NK-92 (cell line): ENCODE results near the gene NUBPL.
"Not testable (repeated sequence)": the region's sequence is repeated elsewhere in the genome, so short reads cannot be mapped to it uniquely, and the experiment has no call there.

Experiments used
- DNase-seq: peaks from one replicate; lab custom pipeline; 2025; ENCODE audit not compliant: unreplicated experiment; lab: John Stamatoyannopoulos, UW

The NUBPL gene

DNA sequence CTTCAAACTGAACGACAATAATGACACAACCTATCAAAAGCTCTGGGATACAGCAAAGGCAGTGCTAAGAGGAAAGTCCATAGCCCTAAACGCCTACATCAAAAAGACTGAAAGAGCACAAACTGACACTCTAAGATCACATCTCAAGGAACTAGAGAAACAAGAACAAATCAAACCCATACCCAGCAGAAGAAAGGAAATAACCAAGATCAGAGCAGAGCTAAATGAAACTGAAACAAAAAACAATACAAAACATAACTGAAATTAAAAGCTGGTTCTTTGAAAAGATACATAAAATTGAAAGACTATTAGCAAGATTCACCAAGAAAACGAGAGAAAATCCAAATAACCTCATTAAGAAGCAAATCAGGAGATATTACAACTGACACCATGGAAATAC is 306.9 kb downstream of the NUBPL start:
- not testable (repeated sequence) for DNase-seq

DNA sequence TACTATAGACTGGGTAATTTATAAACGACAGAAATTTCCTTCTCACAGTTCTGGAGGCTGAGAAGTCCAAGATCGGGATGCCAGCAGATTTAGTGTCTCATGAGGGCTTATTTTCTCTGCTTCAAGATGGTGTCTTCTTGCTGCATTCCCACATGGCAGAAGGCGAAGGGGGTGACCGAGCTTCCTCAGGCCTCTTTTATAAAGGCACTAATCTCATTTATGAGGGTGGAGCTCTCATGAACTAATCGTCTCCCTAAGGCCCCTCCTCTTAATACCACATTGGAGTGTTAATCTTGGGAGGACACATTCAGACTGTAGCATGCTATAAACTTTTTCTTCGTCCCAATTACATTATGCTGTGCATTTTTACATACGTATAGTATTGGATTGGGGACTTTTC is 315.5 kb downstream of the NUBPL start:
- no peak for DNase-seq

DNA sequence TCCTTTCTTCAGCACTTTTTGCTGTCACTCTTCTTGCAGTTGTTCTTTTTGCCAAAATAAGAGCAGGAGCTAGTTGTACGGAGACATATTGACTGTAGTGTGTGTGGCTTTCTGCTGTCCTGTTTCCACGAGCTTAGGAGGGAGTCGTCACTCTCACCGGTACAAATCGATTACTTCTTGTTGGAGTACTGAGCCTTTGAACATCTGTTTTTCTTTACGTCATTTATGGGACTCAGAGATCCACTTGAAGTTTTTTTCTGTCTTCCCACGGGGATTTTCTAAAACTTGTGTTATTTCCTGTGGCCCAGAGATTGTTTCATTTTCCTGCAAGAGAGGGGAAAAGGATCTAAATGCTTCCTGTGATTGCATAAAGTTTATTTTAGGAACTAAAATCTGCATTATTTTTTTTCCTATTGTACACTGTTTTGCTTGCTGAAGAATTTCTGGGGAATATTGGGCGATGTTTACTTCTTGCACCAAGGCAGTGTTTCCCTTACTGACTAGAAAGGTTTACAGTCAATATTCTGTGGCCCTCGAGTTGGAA is 316.1 kb downstream of the NUBPL start:
- no peak for DNase-seq

DNA sequence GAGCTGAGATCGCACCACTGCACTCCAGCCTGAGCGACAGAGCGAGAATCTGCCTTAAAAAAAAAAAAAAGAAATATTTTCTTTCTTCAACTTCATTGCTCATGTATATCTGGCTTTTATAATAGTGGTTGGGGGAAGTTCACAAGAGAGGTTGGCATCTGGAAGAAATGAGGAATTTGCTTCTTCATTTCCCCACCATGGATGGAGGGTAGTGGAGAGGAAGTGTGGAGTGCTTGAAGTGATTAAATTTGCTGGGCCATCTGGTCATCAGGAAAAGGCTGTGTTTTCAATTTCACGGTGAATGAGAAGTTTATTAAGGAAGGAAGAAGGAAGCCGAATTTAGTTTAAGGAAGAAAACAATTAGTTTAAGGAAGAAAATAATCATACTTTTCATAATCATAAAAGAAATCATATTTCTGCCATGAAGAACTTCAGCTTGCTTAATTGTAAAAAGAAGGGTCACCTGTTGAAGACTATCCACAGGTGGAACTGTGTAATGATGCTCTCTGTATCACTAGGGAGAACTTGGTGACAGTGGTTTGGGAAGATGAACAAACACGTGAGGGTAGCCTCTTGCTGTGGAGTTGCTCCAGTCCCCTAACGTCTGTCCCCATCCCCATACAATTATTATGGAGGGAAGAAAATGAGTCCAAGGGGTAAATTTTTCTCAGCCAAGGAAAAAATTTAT is 318.6 kb downstream of the NUBPL start:
- no peak for DNase-seq

DNA sequence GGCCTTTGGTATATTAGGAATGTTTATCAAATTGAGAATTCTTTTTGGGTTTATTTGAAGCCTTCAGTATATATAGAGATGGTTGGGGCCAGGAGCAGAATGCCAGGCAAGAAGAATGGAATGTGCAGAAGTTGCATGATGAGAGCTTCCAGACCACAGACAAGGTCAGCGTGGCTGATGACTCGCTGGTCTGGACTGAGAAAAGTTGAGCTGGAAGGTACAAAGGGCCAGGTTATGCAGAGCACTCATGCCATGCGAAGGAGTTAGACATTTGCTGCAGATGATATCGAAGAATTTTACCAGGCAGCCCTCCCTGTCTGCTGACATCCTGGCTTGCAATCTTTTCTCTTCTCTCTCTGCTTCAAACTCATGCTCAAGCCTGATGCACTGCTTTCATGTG is 319.7 kb downstream of the NUBPL start:
- no peak for DNase-seq

DNA sequence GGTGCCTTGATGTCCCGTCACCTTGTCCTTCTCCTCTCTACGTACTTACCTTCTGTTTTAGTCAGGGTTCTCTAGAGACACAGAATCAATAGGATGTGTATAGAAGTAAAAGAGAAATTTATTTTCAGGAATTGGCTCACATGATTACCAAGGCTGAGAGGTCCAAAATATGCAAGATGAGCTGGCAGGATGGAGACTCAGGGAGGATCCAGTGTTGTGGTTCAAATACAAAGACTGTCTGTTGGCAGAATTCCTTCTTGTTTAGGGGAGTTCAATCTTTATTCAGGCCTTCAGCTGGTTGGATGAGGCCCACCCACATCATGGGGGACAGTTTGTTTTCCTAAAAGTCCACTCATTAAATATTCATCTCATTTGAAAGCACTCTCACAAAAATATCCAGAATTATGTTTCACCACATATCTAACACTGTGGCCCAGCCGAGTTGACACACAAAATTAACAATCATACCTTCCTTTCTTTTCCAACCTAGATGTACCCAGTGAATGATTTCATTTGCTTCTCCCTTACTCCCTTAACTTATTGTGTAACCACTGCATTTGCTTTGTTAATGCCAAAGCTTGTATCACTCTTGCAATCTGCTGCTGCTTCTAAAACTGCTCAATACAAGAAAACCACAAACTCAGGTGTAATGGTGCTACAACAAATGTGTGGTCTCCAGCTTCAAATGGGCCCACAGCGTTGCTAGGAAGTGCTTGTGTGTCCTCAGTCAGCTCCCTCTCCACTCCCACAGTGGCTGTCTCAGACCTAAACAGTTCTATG is 320.5 kb downstream of the NUBPL start:
- DNase-seq, result no peak

DNA sequence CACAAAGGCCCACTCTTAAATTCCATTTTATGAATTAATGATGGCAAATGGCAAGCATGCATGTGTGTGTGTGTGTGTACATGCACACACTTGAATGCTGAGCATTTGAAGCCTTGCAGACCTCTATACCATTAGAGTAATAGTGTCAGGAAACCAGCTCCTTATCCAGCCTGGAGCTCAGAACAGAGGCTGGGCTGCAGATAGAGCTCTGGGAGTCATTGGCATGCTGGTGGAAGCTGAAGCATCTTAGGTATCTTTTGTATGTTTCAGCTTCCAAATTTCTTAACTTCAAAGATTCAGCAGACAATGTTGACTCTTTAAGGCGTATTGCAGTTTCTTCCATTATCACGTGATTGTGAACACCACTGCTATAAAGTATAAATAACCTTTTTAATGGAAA is 323.0 kb downstream of the NUBPL start:
- no peak for DNase-seq

DNA sequence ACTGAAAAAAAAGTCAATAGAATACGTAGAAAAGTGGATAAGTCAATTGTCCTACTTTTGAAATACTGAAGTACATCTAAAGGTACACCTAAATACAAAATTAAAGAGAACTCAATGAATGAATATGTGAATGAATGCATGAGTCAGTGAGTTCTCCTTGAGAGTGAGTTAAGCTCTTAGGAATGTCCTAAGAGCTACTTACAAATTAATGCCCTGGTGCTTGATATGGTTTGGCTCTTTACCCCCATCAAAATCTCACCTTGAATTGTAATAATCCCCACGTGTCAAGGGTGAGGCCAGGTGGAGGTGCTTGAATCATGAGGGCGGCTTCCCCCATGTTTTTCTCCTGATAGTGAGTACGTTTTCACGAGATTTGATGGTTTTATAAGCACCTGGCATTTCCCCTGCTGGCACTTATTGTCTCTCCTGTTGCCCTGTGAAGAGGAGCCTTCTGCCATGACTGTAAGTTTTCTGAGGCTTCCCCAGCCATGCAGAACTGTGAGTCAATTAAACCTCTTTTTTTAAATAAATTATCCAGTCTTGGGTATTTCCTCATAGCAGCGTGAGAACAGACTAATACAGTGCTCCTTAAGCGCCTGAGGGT is 323.7 kb downstream of the NUBPL start:
- DNase-seq, result no peak

DNA sequence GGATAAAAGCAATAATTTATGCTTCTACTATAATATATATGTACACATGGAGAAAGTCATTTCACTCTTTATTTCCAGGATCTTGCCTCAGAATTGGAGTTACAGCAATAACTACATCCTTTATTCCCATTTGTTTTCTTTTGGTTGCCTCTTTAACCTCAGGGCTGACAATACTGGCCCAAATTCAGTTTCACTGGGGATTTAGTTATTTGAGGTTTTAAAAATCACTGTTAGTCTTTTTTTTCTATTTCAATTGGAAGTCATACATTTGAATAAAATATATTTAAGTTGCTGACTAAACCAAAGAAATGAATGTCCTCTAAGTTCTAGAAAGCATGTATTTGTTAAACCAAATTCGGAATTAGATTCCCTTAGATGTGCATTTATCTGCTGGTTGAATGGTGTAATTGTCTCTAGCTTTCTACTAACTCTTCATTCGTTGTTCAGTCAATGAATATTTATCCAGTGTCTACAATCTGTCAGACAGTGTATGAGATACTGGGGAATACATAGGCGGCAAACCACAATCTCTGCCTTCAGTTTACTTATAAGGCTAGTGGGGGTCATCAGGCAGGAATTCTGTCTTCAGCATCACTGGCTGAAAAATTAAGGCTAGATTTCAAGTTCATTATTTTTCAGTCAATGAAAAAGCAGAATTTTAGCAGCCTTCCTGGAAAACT is 325.1 kb downstream of the NUBPL start:
- DNase-seq, result no peak

DNA sequence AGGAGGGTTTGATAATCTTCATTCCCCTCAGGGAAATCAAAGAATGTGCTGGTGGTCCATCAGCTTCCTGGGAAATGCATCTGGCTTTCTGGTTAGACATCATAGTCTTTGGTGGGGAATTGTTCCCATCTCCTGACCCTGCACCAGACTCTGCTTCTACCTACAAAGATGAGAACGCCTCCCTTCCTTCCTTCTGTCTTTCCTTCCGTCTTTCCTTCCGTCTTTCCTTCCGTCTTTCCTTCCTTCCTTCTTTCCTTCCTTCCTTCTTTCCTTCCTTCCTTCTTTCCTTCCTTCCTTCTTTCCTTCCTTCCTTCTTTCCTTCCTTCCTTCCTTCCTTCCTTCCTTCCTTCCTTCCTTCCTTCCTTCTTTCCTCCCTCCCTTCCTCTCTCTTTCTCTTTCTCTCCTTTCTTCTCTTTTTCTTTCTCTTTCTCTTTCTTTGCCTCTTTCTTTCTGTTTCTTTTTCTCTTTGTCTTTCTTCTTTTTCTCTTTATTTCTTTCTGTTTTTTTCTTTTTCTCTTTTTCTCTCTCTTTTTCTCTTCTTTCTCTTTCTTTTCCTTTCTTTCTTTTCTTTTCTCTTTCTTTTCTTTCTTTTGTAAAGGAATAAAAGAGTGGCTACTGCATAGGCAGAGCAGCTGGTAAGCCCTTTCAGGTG is 326.9 kb downstream of the NUBPL start:
- DNase-seq, result no peak

DNA sequence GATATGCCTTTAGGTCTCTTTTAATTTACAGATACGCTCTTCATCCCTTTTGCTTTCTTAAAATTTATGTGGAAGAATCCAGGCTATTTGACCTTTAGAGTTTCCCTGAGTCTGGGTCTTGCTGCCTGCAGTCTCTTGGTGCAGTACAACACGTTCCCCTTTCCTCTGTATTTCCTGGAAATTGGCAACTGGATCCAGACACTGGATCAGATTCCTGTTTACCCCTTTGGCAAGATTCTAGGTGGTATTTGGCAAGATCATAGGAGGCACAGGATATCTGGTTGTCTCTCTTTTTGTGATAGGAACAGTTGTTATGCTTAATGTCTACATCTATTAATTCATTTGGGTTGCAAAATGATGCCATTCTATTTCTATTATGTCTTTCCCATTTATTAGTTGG is 328.1 kb downstream of the NUBPL start:
- DNase-seq, result no peak

DNA sequence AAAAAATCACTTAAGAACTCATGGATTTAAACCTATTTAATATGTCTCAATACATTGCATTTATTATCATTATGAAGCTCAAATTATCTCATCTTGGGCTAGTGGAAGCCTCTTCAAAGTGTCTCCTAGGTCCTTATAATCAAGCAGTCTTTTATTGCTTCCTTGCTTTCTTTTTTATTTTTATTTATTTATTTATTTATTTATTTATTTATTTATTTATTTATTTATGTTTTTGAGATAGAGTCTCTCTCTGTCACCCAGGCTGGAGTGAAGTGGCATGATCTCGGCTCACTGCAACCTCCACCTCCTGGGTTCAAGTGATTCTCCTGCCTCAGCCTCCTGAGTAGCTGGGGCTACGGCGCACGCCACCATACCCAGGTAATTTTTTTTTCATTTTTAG is 329.0 kb downstream of the NUBPL start:
- DNase-seq, result not testable (repeated sequence)

DNA sequence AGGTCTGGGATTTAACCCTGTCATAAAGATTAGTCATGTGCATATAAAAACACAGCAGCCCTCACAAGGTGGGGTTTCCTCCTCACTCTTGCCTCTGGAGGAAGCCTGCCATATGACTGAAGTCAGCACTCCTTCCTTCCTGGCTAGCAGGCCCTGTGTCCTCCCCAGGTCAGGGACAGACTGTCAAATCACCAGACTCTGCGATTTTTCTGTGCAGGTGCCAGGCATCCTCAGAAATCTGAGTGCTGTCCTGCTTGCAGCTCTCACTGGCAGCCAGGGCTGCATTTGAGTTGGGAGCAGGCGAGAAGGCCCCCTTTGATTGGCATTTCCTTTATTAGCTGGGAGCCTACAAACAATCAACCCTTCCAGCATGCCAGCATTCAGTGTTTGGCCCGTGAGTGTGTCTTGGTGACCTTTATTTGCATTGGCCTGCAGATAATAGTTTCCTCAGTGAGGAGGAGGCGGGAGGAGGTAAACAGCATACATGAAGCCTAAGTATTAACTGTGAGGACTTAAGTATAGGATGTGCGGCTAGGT is 332.1 kb downstream of the NUBPL start:
- DNase-seq, result no peak

DNA sequence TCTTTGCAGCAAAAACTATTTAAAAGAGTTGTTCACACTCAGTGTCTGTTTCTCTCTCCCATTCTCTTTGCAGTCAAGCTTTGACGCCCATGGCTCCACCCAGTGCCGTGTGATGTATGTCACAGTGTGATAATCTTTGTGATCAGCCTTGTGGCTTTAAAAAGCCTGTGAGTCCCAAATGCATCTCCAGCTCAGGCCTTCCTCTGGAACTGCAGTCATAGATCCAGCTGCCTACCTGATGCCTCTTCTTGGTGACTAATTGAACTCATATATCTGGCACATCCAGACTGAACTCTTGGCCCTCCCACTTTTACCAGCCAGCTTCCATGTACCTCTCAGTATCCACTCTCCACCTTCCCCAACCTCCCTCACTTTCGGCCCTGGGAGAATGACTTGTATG is 333.1 kb downstream of the NUBPL start:
- no peak for DNase-seq

DNA sequence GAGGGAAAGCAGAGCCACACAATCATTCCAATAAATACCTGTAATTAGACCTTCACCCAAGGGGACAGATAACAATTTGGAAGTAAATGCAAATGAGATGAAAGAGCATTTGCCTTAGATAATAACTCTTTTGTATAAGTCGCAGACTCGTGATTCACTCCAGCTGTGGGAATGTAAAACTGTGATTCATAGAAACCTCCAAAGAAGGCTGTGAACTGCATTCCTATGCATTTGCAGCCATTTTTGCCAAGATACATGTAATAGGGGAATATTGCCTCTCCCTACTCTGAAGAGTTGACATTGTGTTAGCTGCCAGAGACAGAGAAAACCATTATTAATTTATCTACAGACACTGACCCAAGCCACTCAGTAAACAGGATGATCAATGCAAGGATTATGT is 334.0 kb downstream of the NUBPL start:
- DNase-seq, result no peak

DNA sequence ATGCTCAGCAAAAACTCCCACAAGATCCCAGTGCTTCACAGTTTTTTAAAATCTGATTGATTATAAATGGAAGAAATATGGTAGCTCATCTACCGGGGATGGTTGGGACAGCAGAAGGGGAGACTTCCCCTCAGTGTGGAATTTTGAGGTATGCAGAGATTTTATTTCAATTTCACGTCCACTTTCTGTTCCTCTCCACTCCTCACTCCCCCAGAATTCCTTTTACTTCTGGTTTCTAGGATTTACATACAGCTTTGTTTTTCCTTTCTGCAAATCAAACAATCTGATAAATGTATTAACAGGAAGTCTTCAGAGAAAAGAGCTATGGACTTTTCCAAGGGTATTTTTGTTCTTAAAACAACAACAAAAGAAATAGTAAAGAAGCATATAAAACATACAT is 334.4 kb downstream of the NUBPL start:
- no peak for DNase-seq

DNA sequence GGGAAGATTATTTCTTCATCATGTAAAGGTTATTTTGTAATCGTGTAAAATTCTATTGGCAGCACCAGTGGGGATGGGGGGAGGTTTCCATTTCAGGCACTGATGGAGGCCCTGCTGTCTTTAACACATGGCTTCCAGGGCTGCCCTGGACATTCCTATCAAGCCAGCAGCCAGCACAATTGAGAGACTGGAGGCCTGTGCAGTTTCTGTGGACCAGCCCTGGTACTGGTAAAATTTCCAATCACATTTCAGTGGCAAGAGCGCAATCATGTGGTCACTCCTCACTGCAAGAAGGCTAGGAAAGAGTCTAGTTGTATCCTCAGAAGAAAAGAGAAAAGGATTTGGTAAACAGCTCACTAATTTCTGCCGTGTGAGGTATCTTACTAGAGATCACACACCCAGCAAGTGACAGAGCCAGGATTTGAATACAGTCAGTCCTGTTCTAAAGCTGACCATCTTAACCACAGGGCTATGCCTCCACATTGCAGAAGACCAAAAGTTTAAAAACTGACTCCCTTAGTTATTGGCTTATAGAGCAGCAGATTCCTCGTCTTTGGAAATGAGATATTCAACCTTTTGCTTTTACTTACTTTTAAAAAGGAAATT is 336.5 kb downstream of the NUBPL start:
- DNase-seq, result no peak

DNA sequence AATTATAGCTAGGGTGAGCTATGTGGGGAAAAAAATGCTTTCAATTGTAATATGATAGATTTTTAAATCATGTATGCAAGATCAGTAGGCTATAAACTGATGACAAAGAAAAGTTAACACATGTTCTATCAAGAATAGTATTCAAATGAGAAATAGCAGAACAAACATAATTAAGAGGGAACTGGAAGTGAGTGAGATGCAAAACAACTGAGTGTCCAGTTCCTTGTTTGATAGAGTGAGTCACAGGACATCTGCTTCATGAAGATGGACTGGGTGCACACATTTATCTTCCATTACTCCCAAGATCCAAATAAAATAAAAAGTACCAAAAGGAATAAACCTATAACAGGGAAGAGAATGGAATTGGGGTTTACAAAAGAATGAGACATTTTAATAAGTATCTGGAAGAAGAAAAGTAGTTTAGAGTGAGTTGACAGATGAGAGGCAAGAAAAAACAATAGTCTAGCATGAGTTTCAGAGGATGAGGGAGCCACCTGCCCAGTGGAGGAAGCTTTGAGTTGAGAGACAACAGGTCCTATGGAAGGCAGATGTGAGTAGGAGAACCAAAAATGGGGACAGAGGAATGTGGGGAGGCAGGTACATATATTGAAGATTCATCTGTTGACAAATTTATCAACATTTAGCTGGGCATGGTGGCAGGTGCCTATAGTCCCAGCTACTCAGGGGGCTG is 337.8 kb downstream of the NUBPL start:
- no peak for DNase-seq

DNA sequence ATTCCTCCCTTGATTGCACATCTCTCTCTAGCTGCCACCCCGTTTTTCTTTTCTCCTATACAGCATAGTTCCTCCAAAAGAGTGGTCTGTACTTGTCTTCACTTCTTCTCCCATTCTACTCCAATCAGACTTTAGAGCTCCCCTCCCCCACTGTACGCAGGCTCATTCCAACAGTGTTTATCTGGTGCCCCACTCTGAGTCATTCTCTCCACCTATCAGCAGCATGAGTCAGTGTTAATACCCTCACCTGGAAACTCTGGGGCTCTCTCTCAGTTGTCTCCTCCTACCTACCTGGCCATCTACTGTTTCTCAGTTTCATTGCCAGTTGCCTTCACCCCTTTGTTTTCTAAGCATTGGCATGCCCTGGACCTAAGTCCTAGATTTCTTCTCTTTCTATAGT is 340.8 kb downstream of the NUBPL start:
- no peak for DNase-seq
